Upper lobe of left lung (tissue), 6 donors: ENCODE results near the gene PRTFDC1. TPM values are rescaled to one million over a fixed set of nuclear protein-coding genes. Genes with fewer than 3 reads are reported as not detected.
A peak's percentile ranks its signal among the peaks of the same experiment; 100 is the strongest.

Experiments used
- ATAC-seq, 2 donors: fragments of 200-7000 bp; cut with Tn5 transposase; one replicate each; pipeline ENCODE4 v1.9.1; 2022; ENCODE audit warnings: mild to moderate bottlenecking in 2 of 2, moderate library complexity in 2 of 2; ENCODE audit not compliant: low FRiP score in 2 of 2
- DNase-seq, 2 donors: peaks; one replicate each; pipeline ENCODE4 v3.0.0-alpha.2; 2019 to 2020
- H3K27ac ChIP-seq, 4 donors: fragments of 200-600 bp; sonication (generic); one replicate each; pipeline ENCODE4 v1.5.1; 2016 to 2019
- H3K27me3 ChIP-seq, 4 donors: fragments of 200-600 bp; sonication (generic); one replicate each; pipeline ENCODE4 v1.5.1; 2017 to 2019
- H3K36me3 ChIP-seq, 4 donors: fragments of 200-600 bp; sonication (generic); one replicate each; pipeline ENCODE4 v1.5.1; 2016 to 2019
- H3K4me1 ChIP-seq, 4 donors: fragments of 200-600 bp; sonication (generic); one replicate each; pipeline ENCODE4 v1.5.1; 2018 to 2019
- H3K4me3 ChIP-seq, 4 donors: fragments of 200-600 bp; sonication (generic); one replicate each; pipeline ENCODE4 v1.5.1; 2017 to 2019; ENCODE audit warnings: mild to moderate bottlenecking in 2 of 4, moderate library complexity in 1 of 4
- H3K9me3 ChIP-seq, 4 donors: fragments of 200-600 bp; sonication (generic); one replicate each; pipeline ENCODE4 v1.5.1; 2018 to 2019
- CTCF ChIP-seq, 6 experiments: fragments of 450-650 bp in 4 of 6; fragments of 200-600 bp in 2 of 6; sonication (generic) in 2 of 6; IDR thresholded peaks; one replicate each; pipeline ENCODE4 v1.5.1; 2016 to 2019; ENCODE audit warnings: antibody characterized with exemption in 6 of 6
- EP300 ChIP-seq, 4 donors: sonication (generic); formaldehyde crosslinking; IDR thresholded peaks; one replicate each; pipeline ENCODE4 v1.5.1; 2017; ENCODE audit warnings: antibody characterized with exemption in 4 of 4, control low read depth in 2 of 4
- POLR2A ChIP-seq, 4 donors: fragments of 450-650 bp; IDR thresholded peaks; one replicate each; pipeline ENCODE4 v1.5.1; 2016 to 2017; ENCODE audit warnings: antibody characterized with exemption in 4 of 4, mild to moderate bottlenecking in 2 of 4
- POLR2AphosphoS5 ChIP-seq, 2 donors: sonication (generic); formaldehyde crosslinking; IDR thresholded peaks; one replicate each; pipeline ENCODE4 v1.5.1; 2017; ENCODE audit warnings: antibody characterized with exemption in 2 of 2
- WGBS, 2 donors: methylation state at CpG; one replicate each; pipeline ENCODE4 v1.1.5; 2017 to 2018; 5-methylcytosine and 5-hydroxymethylcytosine counted together
- total RNA-seq, 6 donors: library from RNA; depleted of rRNA in 4 of 6; stranded (reverse); fragments of >200 nt in 4 of 6; gene quantifications; one replicate each; pipeline versions ENCODE4 v1.1.0 to v1.2.1, GENCODE V29; 2016 to 2021
- donor health status: DM: no; HTN: no; CAD: no; lungs with moderate emphysema.
- donor health status: DM: no; HTN: yes; CAD: no; lungs with severe emphysema.

The PRTFDC1 gene
- total RNA-seq, 6 donors from 2014 or later, result 0.91 to 3.9 (median 2.3) TPM

GRCh38 chr10:24834869-24835268 lies 117.5 kb downstream of the PRTFDC1 start:
- no peaks in the 10 kb centered on the region for H3K27me3 ChIP-seq
- H3K9me3 ChIP-seq, result no peaks in the 10 kb centered on the region
- H3K4me1 ChIP-seq, result no peaks in the 10 kb centered on the region
- no peak overlapping the region for H3K4me3 ChIP-seq
- no peak for ATAC-seq
- no peaks in the 10 kb centered on the region for H3K36me3 ChIP-seq
- H3K27ac ChIP-seq, result no peak overlapping the region
- 50 to 93% methylated on average over 1 to 2 of the region's 2 CpGs for WGBS, 2 donors
- no peak for TF ChIP-seq CTCF (IDR thresholded peaks at IDR 0.05)
- no peak for TF ChIP-seq EP300 (IDR thresholded peaks at IDR 0.05)
- no peak for TF ChIP-seq POLR2AphosphoS5 (IDR thresholded peaks at IDR 0.05)
- no peak for TF ChIP-seq POLR2A (IDR thresholded peaks at IDR 0.05)
- no peak for DNase-seq

GRCh38 chr10:24826009-24826408 lies 126.4 kb downstream of the PRTFDC1 start:
- TF ChIP-seq CTCF (IDR thresholded peaks at IDR 0.05) (no peak), EP300 (IDR thresholded peaks at IDR 0.05) (no peak)
- ATAC-seq, result peak in 1 of 2 donors; percentile 75
- no peak for DNase-seq
- no peaks in the 10 kb centered on the region for H3K9me3 ChIP-seq
- peaks cover 0 to 5% (median 2%) of the 10 kb centered on the region in 4 donors for H3K4me1 ChIP-seq
- H3K4me3 ChIP-seq, result no peak overlapping the region
- H3K36me3 ChIP-seq, result no peaks in the 10 kb centered on the region
- WGBS, 2 donors, result 34 to 47% methylated on average over 4 of the region's 4 CpGs
- no peaks in the 10 kb centered on the region for H3K27me3 ChIP-seq
- no peak overlapping the region for H3K27ac ChIP-seq

GRCh38 chr10:24825551-24825950 lies 126.9 kb downstream of the PRTFDC1 start:
- WGBS, 2 donors, result 10 to 14% methylated on average over 1 of the region's 1 CpG
- TF ChIP-seq CTCF (IDR thresholded peaks at IDR 0.05), result no peak
- no peak for TF ChIP-seq POLR2A (IDR thresholded peaks at IDR 0.05)
- TF ChIP-seq EP300 (IDR thresholded peaks at IDR 0.05), result no peak
- TF ChIP-seq POLR2AphosphoS5 (IDR thresholded peaks at IDR 0.05), result no peak
- ATAC-seq (peak in 1 of 2 donors; percentile 62), DNase-seq (no peak)
- Histone ChIP-seq H3K27ac (no peak overlapping the region), H3K9me3 (no peaks in the 10 kb centered on the region), H3K4me1 (peaks cover 0 to 5% (median 2%) of the 10 kb centered on the region in 4 donors), H3K27me3 (no peaks in the 10 kb centered on the region), H3K4me3 (no peak overlapping the region), H3K36me3 (no peaks in the 10 kb centered on the region)

- no peak overlapping the region for H3K27ac ChIP-seq
- DNase-seq (no peak), ATAC-seq (no peak)
- H3K36me3 ChIP-seq, result no peaks in the 10 kb centered on the region
- H3K4me3 ChIP-seq, result no peak overlapping the region
- peaks cover 0 to 5% (median 2%) of the 10 kb centered on the region in 4 donors for H3K4me1 ChIP-seq
- no peaks in the 10 kb centered on the region for H3K9me3 ChIP-seq
- 56 to 58% methylated on average over 2 of the region's 2 CpGs for WGBS, 2 donors
- TF ChIP-seq EP300 (IDR thresholded peaks at IDR 0.05), result no peak
- TF ChIP-seq POLR2AphosphoS5 (IDR thresholded peaks at IDR 0.05), result no peak
- no peak for TF ChIP-seq CTCF (IDR thresholded peaks at IDR 0.05)
- no peak for TF ChIP-seq POLR2A (IDR thresholded peaks at IDR 0.05)
- no peaks in the 10 kb centered on the region for H3K27me3 ChIP-seq
These were observed 127.9 kb downstream of the PRTFDC1 start for GRCh38 chr10:24824536-24824935.

- H3K9me3 ChIP-seq, result no peaks in the 10 kb centered on the region
- H3K4me1 ChIP-seq, result peaks cover 0 to 5% (median 2%) of the 10 kb centered on the region in 4 donors
- TF ChIP-seq EP300 (IDR thresholded peaks at IDR 0.05) (no peak), POLR2AphosphoS5 (IDR thresholded peaks at IDR 0.05) (no peak), POLR2A (IDR thresholded peaks at IDR 0.05) (no peak), CTCF (IDR thresholded peaks at IDR 0.05) (no peak)
- no peak for DNase-seq
- ATAC-seq, result no peak
- H3K27me3 ChIP-seq, result no peaks in the 10 kb centered on the region
- no peaks in the 10 kb centered on the region for H3K36me3 ChIP-seq
- no peak overlapping the region for H3K27ac ChIP-seq
- no peak overlapping the region for H3K4me3 ChIP-seq
These were observed 128.3 kb downstream of the PRTFDC1 start for GRCh38 chr10:24824124-24824523.
